Left ventricle myocardium inferior (tissue), 1 donor: ENCODE data around the gene RPS2. TPM values are rescaled to one million over a fixed set of nuclear protein-coding genes. Genes with fewer than 3 reads are reported as not detected.

Source experiments
- DNase-seq: peaks from one replicate; pipeline ENCODE4 v3.0.0-alpha.2; 2020
- H3K27ac ChIP-seq: fragments of 200-600 bp; replicated peaks from 2 replicates; pipeline ENCODE4 v1.8.0; 2021
- H3K27me3 ChIP-seq: fragments of 200-600 bp; 2 replicates; pipeline ENCODE4 v1.8.0; 2021; ENCODE audit warnings: low read depth
- H3K36me3 ChIP-seq: fragments of 200-600 bp; 2 replicates; pipeline ENCODE4 v1.8.0; 2021
- H3K4me1 ChIP-seq: fragments of 200-600 bp; 2 replicates; pipeline ENCODE4 v1.8.0; 2021
- H3K4me3 ChIP-seq: fragments of 200-600 bp; 2 replicates; pipeline ENCODE4 v1.8.0; 2021; ENCODE audit warnings: mild to moderate bottlenecking, moderate library complexity
- H3K9me3 ChIP-seq: fragments of 200-600 bp; replicated peaks from 2 replicates; pipeline ENCODE4 v1.8.0; 2021
- intact Hi-C: fragments of 100-400 bp; cut with micrococcal nuclease; formaldehyde crosslinking; loops from one replicate; pipeline ENCODE4 v1.11.0; 2022
- total RNA-seq: library from RNA; stranded (reverse); fragmentation: NEBNext Ultra II Directional; extraction: Animal tissue kit (Norgen Biotek cat#: 25700); gene quantifications from one replicate; pipeline ENCODE4 v1.2.1, GENCODE V29; 2021
- TF ChIP-seq, protein P1 (sequence below): fragments of 200-600 bp; IDR thresholded peaks from 2 replicates; pipeline ENCODE4 v1.8.0; 2021; ENCODE audit warnings: antibody characterized with exemption, mild to moderate bottlenecking, borderline replicate concordance
- donor health status: DM: no; HTN: yes; CAD: no; lungs with severe emphysema.

RPS2 gene
- total RNA-seq, 1 donor from 2014 or later: 753 TPM

DNA sequence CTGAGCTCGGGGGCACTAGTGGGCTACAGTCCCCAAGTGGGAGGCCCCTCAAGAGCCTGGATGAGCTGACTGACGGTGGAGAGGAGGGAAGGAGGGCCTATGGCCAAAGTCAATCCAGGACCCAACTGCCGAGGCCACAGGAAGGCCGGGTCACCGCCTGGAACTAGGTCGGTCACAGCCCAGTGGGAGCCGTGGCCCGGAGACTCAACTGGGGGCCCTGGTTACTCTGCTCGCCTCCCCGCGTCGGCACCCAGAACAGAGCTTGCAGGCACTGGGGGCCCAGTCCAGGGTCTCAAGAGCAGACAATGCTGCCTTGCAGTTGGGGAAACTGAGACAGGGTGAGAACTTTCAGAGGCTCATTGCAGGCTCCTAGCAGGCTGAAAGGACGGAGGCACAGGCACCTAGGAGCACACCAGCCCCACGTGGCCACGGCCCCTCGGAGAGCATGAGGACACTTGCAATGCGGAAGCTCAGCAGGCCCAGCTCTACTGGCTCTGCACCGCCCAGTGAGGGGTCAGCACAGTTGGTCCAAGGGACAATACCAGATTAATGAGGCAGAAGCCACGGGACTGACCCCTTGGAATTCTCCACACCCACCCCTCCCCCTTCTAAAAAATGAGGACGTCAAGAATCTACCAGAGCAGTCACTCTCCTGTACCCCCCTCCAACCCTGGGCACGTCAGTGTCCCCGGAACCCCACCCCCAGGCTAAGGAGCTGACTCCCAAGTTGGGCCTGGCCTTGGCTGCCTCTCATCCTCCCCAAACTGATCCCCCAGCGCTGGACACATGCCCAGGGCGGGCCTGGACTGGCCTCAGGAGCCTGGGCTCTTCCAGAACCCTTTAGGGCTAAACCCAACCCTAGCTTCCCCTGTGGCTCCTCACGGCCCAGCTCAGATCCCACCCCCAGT, 48.6 kb downstream of the RPS2 start:
- H3K27me3 ChIP-seq: peaks cover 92% of the 10 kb centered on the region
- H3K9me3 ChIP-seq: no peaks in the 10 kb centered on the region
- no peaks in the 10 kb centered on the region for H3K36me3 ChIP-seq
- no peak overlapping the region for H3K27ac ChIP-seq
- intact Hi-C loops: no loop called here
- H3K4me3 ChIP-seq: no peak overlapping the region
- TF ChIP-seq, protein P1, sequence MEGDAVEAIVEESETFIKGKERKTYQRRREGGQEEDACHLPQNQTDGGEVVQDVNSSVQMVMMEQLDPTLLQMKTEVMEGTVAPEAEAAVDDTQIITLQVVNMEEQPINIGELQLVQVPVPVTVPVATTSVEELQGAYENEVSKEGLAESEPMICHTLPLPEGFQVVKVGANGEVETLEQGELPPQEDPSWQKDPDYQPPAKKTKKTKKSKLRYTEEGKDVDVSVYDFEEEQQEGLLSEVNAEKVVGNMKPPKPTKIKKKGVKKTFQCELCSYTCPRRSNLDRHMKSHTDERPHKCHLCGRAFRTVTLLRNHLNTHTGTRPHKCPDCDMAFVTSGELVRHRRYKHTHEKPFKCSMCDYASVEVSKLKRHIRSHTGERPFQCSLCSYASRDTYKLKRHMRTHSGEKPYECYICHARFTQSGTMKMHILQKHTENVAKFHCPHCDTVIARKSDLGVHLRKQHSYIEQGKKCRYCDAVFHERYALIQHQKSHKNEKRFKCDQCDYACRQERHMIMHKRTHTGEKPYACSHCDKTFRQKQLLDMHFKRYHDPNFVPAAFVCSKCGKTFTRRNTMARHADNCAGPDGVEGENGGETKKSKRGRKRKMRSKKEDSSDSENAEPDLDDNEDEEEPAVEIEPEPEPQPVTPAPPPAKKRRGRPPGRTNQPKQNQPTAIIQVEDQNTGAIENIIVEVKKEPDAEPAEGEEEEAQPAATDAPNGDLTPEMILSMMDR: no peak
- H3K4me1 ChIP-seq: peaks cover 8% of the 10 kb centered on the region
- DNase-seq: no peak

DNA sequence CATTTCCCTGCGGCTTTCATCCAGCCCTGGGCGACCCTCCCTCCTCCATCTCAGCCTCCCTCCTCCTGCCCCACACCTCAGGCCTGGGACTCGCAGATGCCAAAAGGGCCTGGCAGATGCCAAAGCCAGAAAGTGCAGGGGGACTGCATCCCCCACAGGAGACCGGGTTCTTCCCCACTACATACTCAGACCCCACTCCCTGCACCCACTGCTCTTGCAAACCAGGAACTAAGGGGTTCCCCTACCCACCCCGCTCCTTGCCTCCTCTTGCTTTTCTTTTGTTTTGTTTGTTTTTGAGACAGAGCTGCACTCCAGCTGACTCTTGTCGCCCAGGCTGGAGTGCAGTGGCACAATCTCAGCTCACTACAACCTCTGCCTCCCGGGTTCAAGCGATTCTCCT, 49.6 kb downstream of the RPS2 start:
- no peaks in the 10 kb centered on the region for H3K9me3 ChIP-seq
- DNase-seq: no peak
- H3K4me3 ChIP-seq: no peak overlapping the region
- intact Hi-C loops: no loop called here
- H3K27me3 ChIP-seq: peaks cover 90% of the 10 kb centered on the region
- no peaks in the 10 kb centered on the region for H3K36me3 ChIP-seq
- H3K4me1 ChIP-seq: peaks cover 8% of the 10 kb centered on the region
- H3K27ac ChIP-seq: no peak overlapping the region
- TF ChIP-seq, protein P1: no peak

DNA sequence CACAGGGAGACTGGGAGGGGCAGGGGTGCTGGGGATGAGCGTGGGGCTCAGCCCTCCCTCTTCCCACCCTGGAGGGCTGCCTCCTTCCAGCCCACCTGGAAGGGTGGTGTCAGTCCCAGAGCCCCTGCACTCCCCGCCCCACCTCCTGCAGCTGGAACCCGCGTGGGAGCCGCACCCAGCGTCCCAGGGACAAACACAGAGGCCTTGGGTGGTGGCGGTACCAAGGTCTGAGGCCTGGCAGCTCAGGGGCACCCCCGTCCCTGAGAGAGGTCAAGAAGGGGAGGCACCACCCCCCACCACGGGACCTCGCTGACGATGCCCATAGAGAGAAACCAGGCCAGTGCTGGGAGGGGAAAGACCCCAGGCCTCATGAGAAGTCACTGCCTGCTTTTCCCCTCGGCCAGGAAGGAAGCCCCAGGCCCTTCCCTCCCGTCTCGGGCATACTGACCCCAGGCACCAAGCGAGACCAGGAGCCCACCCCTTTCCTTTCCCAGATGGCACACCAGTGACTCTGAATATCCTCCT, 50.5 kb downstream of the RPS2 start:
- Histone ChIP-seq H3K27ac (no peak overlapping the region), H3K4me3 (no peak overlapping the region), H3K4me1 (peaks cover 8% of the 10 kb centered on the region), H3K9me3 (no peaks in the 10 kb centered on the region), H3K36me3 (no peaks in the 10 kb centered on the region), H3K27me3 (peaks cover 90% of the 10 kb centered on the region)
- intact Hi-C loops: no loop called here
- DNase-seq: no peak
- TF ChIP-seq, protein P1: no peak

DNA sequence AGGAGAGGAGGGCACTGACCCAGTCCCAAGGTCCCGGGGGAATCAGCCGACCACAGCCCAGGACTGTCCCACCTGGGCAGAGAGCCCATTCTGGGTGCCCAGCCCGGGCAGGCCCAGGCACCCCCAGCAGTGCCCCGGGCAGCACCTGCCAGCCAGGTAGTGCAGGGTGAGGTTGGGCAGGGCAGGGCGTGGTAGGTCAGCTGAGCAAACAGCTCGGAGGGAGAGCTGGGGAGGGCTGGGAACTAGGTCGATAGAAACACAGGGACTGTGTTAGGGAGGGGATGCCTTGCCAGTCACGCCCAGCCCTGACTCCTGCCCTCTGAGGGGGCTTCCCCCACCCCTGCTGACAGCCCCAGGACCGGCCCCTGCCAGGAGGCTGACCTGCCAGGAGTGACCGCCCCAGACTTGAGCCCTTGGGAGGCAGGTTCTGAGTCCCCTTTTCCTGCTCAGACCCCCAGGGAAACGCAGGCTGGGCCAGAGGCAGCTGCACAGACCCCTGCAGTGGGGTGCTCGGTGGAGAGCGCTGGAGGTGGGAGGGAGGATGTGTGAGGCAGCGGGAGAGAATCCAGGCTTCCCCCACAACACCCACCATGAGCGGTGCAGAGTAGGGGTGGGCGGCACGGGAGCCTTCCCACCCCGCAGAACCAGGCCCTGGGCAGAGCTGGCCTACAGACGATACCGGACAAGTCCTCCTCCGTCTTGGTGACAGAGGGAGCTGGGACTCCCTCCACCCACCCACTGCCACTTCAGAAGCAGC, 51.1 kb downstream of the RPS2 start:
- DNase-seq: no peak
- intact Hi-C loops: no loop called here
- TF ChIP-seq, protein P1: no peak

DNA sequence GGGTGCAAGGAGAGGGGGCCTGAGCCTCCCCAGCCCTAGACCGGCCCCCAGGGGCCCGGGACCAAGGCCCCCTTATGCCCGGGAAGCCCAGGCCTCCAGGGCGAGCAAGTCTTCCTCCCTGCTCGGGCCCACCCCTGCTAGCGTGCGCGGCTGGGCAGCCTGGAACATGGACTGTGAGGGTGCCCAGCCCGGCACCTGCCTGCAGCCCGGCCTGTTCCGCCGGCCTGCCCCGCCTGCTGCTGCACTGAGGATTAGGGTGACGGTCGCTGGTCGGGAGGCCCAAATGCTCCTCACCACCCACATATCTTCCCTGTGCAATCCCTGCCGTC, 52.4 kb downstream of the RPS2 start:
- intact Hi-C loops: no loop called here
- H3K4me1 ChIP-seq: no peaks in the 10 kb centered on the region

More for the DNA sequence above, 51.1 kb downstream of the RPS2 start:
- H3K36me3 ChIP-seq: no peaks in the 10 kb centered on the region
- no peaks in the 10 kb centered on the region for H3K9me3 ChIP-seq
- no peak overlapping the region for H3K4me3 ChIP-seq
- H3K27ac ChIP-seq: no peak overlapping the region
- peaks cover 90% of the 10 kb centered on the region for H3K27me3 ChIP-seq
- H3K4me1 ChIP-seq: peaks cover 3% of the 10 kb centered on the region

More for the DNA sequence above, 52.4 kb downstream of the RPS2 start:
- TF ChIP-seq, protein P1: no peak
- H3K27me3 ChIP-seq: peaks cover 91% of the 10 kb centered on the region
- H3K9me3 ChIP-seq: no peaks in the 10 kb centered on the region
- no peak for DNase-seq
- no peak overlapping the region for H3K27ac ChIP-seq
- no peak overlapping the region for H3K4me3 ChIP-seq
- no peaks in the 10 kb centered on the region for H3K36me3 ChIP-seq

Other genes starting within 250 kb of the RPS2 start
- 37.0 TPM for gene NME3, start 193.3 kb downstream of the RPS2 start, total RNA-seq
- 7.4 TPM for gene EME2, start 192.0 kb downstream of the RPS2 start, total RNA-seq
- gene MRPS34, start 191.7 kb downstream of the RPS2 start, total RNA-seq: 78.0 TPM
- gene SPSB3, start 182.3 kb downstream of the RPS2 start, total RNA-seq: 36.8 TPM
- gene NUBP2, start 181.9 kb downstream of the RPS2 start, total RNA-seq: 36.2 TPM
- not detected for gene IGFALS, start 171.1 kb downstream of the RPS2 start, total RNA-seq
- gene HAGH, start 138.0 kb downstream of the RPS2 start, total RNA-seq: 172 TPM
- gene FAHD1, start 137.6 kb downstream of the RPS2 start, total RNA-seq: 26.3 TPM
- not detected for gene MEIOB, start 92.7 kb downstream of the RPS2 start, total RNA-seq
- gene HS3ST6, start 46.4 kb downstream of the RPS2 start, total RNA-seq: not detected
- gene MSRB1, start 21.6 kb downstream of the RPS2 start, total RNA-seq: 32.7 TPM
- gene RPL3L, start 10.1 kb downstream of the RPS2 start, total RNA-seq: 262 TPM
- gene NDUFB10, start 5.3 kb downstream of the RPS2 start, total RNA-seq: 601 TPM
- not detected for gene RNF151, start 2.0 kb upstream of the RPS2 start, total RNA-seq
- gene TBL3, start 7.2 kb upstream of the RPS2 start, total RNA-seq: 22.6 TPM
- not detected for gene NOXO1, start 16.6 kb upstream of the RPS2 start, total RNA-seq
- 23.3 TPM for gene GFER, start 19.4 kb upstream of the RPS2 start, total RNA-seq
- gene SYNGR3, start 25.1 kb upstream of the RPS2 start, total RNA-seq: 0.38 TPM
- 14.5 TPM for gene ZNF598, start 45.0 kb upstream of the RPS2 start, total RNA-seq
- not detected for gene NPW, start 55.0 kb upstream of the RPS2 start, total RNA-seq
- 221 TPM for gene NHERF2, start 62.1 kb upstream of the RPS2 start, total RNA-seq
- gene NTHL1, start 83.0 kb upstream of the RPS2 start, total RNA-seq: 21.7 TPM
- gene TSC2, start 83.2 kb upstream of the RPS2 start, total RNA-seq: 80.1 TPM
- gene PKD1, start 171.1 kb upstream of the RPS2 start, total RNA-seq: 83.9 TPM
- 1.7 TPM for gene RAB26, start 183.8 kb upstream of the RPS2 start, total RNA-seq
- gene TRAF7, start 191.0 kb upstream of the RPS2 start, total RNA-seq: 26.0 TPM
- 4.0 TPM for gene CASKIN1, start 231.8 kb upstream of the RPS2 start, total RNA-seq
- 27.3 TPM for gene MLST8, start 240.6 kb upstream of the RPS2 start, total RNA-seq
- gene BRICD5, start 246.0 kb upstream of the RPS2 start, total RNA-seq: 10.9 TPM